ENCODE data around the gene MATN1.
"Not testable (repeated sequence)": the region's sequence is repeated elsewhere in the genome, so short reads cannot be mapped to it uniquely, and the experiment has no call there.

DNA sequence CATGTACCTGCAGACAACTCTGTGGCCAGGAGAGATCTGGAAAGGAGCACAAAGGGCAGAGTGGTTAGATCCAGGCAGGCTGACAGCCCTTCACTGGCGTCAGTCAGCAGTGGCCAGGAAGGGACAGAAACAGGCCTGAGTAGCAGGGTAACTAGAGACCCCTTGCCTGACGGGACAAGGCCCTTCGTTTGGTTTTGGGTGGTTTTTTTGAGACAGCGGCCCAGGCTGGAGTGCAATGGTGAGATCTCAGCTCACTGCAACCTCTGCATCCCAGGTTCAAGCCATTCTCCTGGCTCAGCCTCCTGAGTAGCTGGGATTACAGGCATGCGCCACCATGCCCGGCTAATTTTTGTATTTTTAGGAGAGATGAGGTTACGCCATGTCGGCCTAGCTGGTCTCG is 34.9 kb downstream of the MATN1 start:
- TF ChIP-seq, protein P1, sequence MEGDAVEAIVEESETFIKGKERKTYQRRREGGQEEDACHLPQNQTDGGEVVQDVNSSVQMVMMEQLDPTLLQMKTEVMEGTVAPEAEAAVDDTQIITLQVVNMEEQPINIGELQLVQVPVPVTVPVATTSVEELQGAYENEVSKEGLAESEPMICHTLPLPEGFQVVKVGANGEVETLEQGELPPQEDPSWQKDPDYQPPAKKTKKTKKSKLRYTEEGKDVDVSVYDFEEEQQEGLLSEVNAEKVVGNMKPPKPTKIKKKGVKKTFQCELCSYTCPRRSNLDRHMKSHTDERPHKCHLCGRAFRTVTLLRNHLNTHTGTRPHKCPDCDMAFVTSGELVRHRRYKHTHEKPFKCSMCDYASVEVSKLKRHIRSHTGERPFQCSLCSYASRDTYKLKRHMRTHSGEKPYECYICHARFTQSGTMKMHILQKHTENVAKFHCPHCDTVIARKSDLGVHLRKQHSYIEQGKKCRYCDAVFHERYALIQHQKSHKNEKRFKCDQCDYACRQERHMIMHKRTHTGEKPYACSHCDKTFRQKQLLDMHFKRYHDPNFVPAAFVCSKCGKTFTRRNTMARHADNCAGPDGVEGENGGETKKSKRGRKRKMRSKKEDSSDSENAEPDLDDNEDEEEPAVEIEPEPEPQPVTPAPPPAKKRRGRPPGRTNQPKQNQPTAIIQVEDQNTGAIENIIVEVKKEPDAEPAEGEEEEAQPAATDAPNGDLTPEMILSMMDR (IDR thresholded peaks at IDR 0.05) = not testable (repeated sequence)
- TF ChIP-seq ZFX (IDR thresholded peaks at IDR 0.05; ENCODE audit: borderline replicate concordance) = not testable (repeated sequence)

Measured in 22Rv1 (cell line).